ENCODE results near the gene HK1.

- TF ChIP-seq CTCF (IDR thresholded peaks at IDR 0.05; ENCODE audit: insufficient read depth, low read depth, low read length) = no peak
- no peak for TF ChIP-seq EZH2 (IDR thresholded peaks at IDR 0.05; ENCODE audit: insufficient read depth, low read length)
These were observed 66.4 kb downstream of the HK1 start for GRCh38 chr10:69344591-69345252.

All from astrocyte (in vitro differentiated cells and primary cell).